A549 (cell line): ENCODE results near the gene ADCY1. TPM values are rescaled to one million over a fixed set of nuclear protein-coding genes. Genes with fewer than 3 reads are reported as not detected.

Source experiments
- ATAC-seq, 2 experiments: fragments of 200-7000 bp in 1 of 2; fragments of >200 bp in 1 of 2; cut with Nextera tagmentation in 1 of 2; cut with Tn5 transposase in 1 of 2; 3 replicates each; pipeline versions ENCODE4 v1.8.0 to v1.9.1; 2018 to 2020; ENCODE audit warnings: mild to moderate bottlenecking in 1 of 2, moderate library complexity in 1 of 2
- CTCF ChIA-PET: fragments of 300-600 bp; sonication (Branson Sonifier 250); formaldehyde crosslinking; extraction: SDS; loops from one replicate; lab custom pipeline; 2021; ENCODE audit warnings: antibody characterized with exemption, inconsistent platforms; lab: Yijun Ruan, JAX
- POLR2A ChIA-PET: fragments of 350-600 bp; formaldehyde crosslinking; extraction: SDS; loops from one replicate; lab custom pipeline; 2021; ENCODE audit warnings: antibody characterized with exemption, inconsistent platforms; lab: Yijun Ruan, JAX
- DNase-seq, 2 experiments: peaks; one replicate each; pipeline versions ENCODE4 v3.0.0 to v3.0.0-alpha.2; 2011 to 2016; ENCODE audit warnings: low read depth in 1 of 2, low spot score in 1 of 2
- FAIRE-seq: peaks from 2 replicates; lab custom pipeline; 2011; peaks lifted over from hg19 to GRCh38; lab: Jason Lieb, UNC
- H3K27ac ChIP-seq, 2 experiments: fragments of >200 bp; sonication (Bioruptor Twin); formaldehyde crosslinking; 3 replicates each; pipeline ENCODE4 v1.5.1; 2016 to 2017
- H3K4me1 ChIP-seq: fragments of >200 bp; sonication (Bioruptor Twin); formaldehyde crosslinking; 3 replicates; pipeline ENCODE4 v1.6.1; 2016
- H3K4me2 ChIP-seq: fragments of >200 bp; sonication (Bioruptor Twin); formaldehyde crosslinking; 3 replicates; pipeline ENCODE4 v1.6.1; 2016
- H3K4me3 ChIP-seq: fragments of >200 bp; sonication (Bioruptor Twin); formaldehyde crosslinking; 3 replicates; pipeline ENCODE4 v1.5.1; 2016
- H3K9me3 ChIP-seq: fragments of >200 bp; sonication (Bioruptor Twin); formaldehyde crosslinking; 3 replicates; pipeline ENCODE4 v1.6.1; 2016
- CHD2 ChIP-seq: fragments of 150-350 bp; IDR thresholded peaks from 2 replicates; pipeline ENCODE4 v1.6.1; 2014; ENCODE audit warnings: low read length; ENCODE audit not compliant: partially characterized antibody
- CHD4 ChIP-seq: fragments of 200-600 bp; sonication (generic); IDR thresholded peaks from 2 replicates; pipeline ENCODE4 v1.6.1; 2016; ENCODE audit warnings: antibody characterized with exemption, mild to moderate bottlenecking, borderline replicate concordance
- FOSB ChIP-seq: fragments of 250-450 bp; sonication (Bioruptor Pico); IDR thresholded peaks from 2 replicates; pipeline ENCODE4 v1.5.0; 2020; ENCODE audit warnings: mild to moderate bottlenecking, moderate library complexity
- HDAC2 ChIP-seq: fragments of 200-600 bp; sonication (generic); IDR thresholded peaks from 2 replicates; pipeline ENCODE4 v1.6.1; 2016
- HOXB5 ChIP-seq: fragments of 250-450 bp; sonication (Bioruptor Pico); IDR thresholded peaks from 2 replicates; pipeline ENCODE4 v1.5.0; 2020; ENCODE audit warnings: mild to moderate bottlenecking, moderate library complexity
- JUNB ChIP-seq: fragments of >200 bp; sonication (Bioruptor Twin); formaldehyde crosslinking; IDR thresholded peaks from 2 replicates; pipeline ENCODE4 v1.6.1; 2016
- KDM1A ChIP-seq: fragments of 200-600 bp; sonication (generic); IDR thresholded peaks from 2 replicates; pipeline ENCODE4 v1.6.1; 2016; ENCODE audit warnings: low read depth, mild to moderate bottlenecking
- KDM5A ChIP-seq: fragments of 200-600 bp; sonication (generic); IDR thresholded peaks from 2 replicates; pipeline ENCODE4 v1.6.1; 2016; ENCODE audit warnings: antibody characterized with exemption, mild to moderate bottlenecking
- NFE2L2 ChIP-seq: fragments of 150-350 bp; conservative IDR thresholded peaks from 2 replicates; pipeline ENCODE4 v1.6.1; 2014; ENCODE audit warnings: low read length
- PHF8 ChIP-seq: fragments of 200-600 bp; sonication (generic); IDR thresholded peaks from 2 replicates; pipeline ENCODE4 v1.6.1; 2016; ENCODE audit warnings: low read depth, mild to moderate bottlenecking, antibody characterized with exemption, moderate library complexity, borderline replicate concordance
- POLR2A ChIP-seq: IDR thresholded peaks from 2 replicates; pipeline ENCODE4 v1.6.1; 2012; ENCODE audit warnings: mild to moderate bottlenecking, low read length
- RARB ChIP-seq: fragments of 250-450 bp; sonication (Bioruptor Pico); IDR thresholded peaks from 2 replicates; pipeline ENCODE4 v1.8.0; 2021; ENCODE audit warnings: mild to moderate bottlenecking, moderate library complexity
- RCOR1 ChIP-seq: fragments of 150-350 bp; IDR thresholded peaks from 2 replicates; pipeline ENCODE4 v1.6.1; 2014; ENCODE audit warnings: antibody characterized with exemption, low read length, low read depth
- SMC3 ChIP-seq: fragments of >200 bp; sonication (Bioruptor Twin); formaldehyde crosslinking; IDR thresholded peaks from 3 replicates; pipeline ENCODE4 v1.6.1; 2018; ENCODE audit warnings: inconsistent platforms
- SREBF2 ChIP-seq: fragments of 450-650 bp; IDR thresholded peaks from 2 replicates; pipeline ENCODE4 v1.6.1; 2014; ENCODE audit warnings: mild to moderate bottlenecking, moderate library complexity
- ZC3H11A ChIP-seq: fragments of 450-650 bp; IDR thresholded peaks from 2 replicates; pipeline ENCODE4 v1.6.1; 2014; ENCODE audit warnings: antibody characterized with exemption, mild to moderate bottlenecking
- ZFP36 ChIP-seq: fragments of 450-650 bp; IDR thresholded peaks from 2 replicates; pipeline ENCODE4 v1.6.1; 2014; ENCODE audit warnings: borderline replicate concordance; ENCODE audit not compliant: partially characterized antibody
- WGBS: methylation state at CpG from one replicate; pipeline ENCODE4 v1.1.6; 2017; ENCODE audit errors: missing lambda C conversion rate; 5-methylcytosine and 5-hydroxymethylcytosine counted together
- polyA plus RNA-seq, 4 experiments: library from polyadenylated mRNA; depleted of rRNA in 3 of 4; stranded (reverse); fragments of >200 nt; fragmentation: RNase III in 1 of 4; extraction: RNeasy Plus Mini Kit Qiagen cat#74134 plus additional on column Dnase treatment in 1 of 4; gene quantifications; 2 replicates in 3 of 4; 3 replicates in 1 of 4; pipeline ENCODE4 v1.2.3, GENCODE V29; 2011 to 2017
- TF ChIP-seq, protein P1 (sequence below): fragments of 150-350 bp; IDR thresholded peaks from 2 replicates; pipeline ENCODE4 v1.6.1; 2014; ENCODE audit warnings: low read depth, mild to moderate bottlenecking, low read length
- TF ChIP-seq, protein P2 (sequence below): fragments of 450-650 bp; IDR thresholded peaks from 2 replicates; pipeline ENCODE4 v1.6.1; 2014; ENCODE audit warnings: antibody characterized with exemption
- TF ChIP-seq, protein P3 (sequence below): fragments of >200 bp; sonication (Bioruptor Twin); formaldehyde crosslinking; IDR thresholded peaks from 3 replicates; pipeline ENCODE4 v1.5.1; 2016
- TF ChIP-seq, protein P4 (sequence below): fragments of >200 bp; sonication (Bioruptor Twin); formaldehyde crosslinking; IDR thresholded peaks from 3 replicates; pipeline ENCODE4 v1.6.1; 2016
- TF ChIP-seq, protein P5 (sequence below): fragments of 200-600 bp; sonication (generic); IDR thresholded peaks from 2 replicates; pipeline ENCODE4 v1.6.1; 2016; ENCODE audit warnings: antibody characterized with exemption, mild to moderate bottlenecking, moderate library complexity

The ADCY1 gene
- polyA plus RNA-seq, 2 of the 4 experiments (the other 2 are of a cell fraction), result 1.3 to 1.7 TPM

DNA sequence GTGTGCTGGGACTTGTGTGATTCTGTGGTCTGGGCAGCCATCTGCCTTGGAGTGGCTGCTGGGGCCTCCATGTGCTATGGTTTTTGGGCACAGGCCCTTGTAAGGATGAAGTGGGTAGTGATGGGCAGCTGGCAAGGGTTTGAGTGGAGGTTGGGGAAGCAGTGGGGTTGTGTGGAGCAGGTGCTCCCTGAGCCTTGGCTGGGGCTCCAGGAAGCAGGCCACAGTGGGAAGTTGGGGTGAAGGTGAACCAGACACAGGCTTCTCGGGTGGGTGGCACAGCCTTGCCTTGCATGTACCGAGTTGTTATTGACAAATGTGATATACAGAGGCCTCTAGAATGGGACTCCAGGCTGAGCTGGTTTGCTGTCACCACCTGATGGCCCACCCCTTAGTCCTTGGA is 82.3 kb downstream of the ADCY1 start (continued):
- TF ChIP-seq, protein P1, sequence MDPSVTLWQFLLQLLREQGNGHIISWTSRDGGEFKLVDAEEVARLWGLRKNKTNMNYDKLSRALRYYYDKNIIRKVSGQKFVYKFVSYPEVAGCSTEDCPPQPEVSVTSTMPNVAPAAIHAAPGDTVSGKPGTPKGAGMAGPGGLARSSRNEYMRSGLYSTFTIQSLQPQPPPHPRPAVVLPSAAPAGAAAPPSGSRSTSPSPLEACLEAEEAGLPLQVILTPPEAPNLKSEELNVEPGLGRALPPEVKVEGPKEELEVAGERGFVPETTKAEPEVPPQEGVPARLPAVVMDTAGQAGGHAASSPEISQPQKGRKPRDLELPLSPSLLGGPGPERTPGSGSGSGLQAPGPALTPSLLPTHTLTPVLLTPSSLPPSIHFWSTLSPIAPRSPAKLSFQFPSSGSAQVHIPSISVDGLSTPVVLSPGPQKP, result no peak
- TF ChIP-seq, protein P2, sequence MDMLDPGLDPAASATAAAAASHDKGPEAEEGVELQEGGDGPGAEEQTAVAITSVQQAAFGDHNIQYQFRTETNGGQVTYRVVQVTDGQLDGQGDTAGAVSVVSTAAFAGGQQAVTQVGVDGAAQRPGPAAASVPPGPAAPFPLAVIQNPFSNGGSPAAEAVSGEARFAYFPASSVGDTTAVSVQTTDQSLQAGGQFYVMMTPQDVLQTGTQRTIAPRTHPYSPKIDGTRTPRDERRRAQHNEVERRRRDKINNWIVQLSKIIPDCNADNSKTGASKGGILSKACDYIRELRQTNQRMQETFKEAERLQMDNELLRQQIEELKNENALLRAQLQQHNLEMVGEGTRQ, result no peak
- TF ChIP-seq CHD2, result no peak
- TF ChIP-seq HDAC2, result no peak
- TF ChIP-seq SMC3, result no peak
- TF ChIP-seq KDM5A, result no peak
- no peak for TF ChIP-seq NFE2L2

DNA sequence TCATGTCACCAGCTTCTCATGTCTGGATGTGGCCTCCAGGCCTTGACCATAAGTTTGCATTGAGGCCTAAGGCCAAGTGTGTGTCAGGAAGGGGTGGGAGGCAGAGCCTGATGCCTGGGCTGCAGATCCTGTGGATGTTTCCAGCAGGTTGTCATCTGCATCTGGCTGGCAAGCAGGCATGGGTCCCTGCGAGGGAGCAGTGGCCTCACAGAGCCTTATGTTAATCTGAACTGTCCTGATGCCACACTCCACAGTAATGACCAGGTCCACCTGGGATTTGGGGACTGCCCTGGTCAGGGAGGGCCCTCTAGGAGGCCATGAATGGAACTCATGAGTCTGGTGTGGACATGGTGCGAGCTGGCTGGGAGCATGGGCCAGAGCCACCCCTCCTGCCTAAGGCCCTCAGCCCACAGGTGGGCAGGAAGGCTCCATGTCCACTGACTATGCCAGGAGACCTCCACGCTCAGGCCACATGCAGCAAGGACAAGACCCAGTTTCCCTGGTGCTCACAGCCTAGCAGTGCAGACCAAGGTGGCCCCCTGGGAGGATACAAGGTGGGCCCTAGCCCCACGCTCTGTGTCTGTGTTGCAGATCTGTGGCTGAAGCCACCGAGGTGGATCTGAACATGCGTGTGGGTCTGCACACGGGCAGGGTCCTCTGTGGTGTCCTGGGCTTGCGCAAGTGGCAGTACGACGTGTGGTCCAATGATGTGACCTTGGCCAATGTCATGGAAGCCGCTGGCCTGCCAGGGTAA is 83.1 kb downstream of the ADCY1 start:
- H3K4me3 ChIP-seq, result no peak overlapping the region
- WGBS, result 51% methylated on average over 4 of the region's 11 CpGs
- CTCF ChIA-PET, result interaction anchor here (1.6 kb wide), 1 partner anchor 15 kb away, joined by 4 read pairs; no protein-coding TSS in a partner anchor
- FAIRE-seq (no peak), ATAC-seq (no peak), DNase-seq (no peak)
- no peaks in the 10 kb centered on the region for H3K9me3 ChIP-seq
- H3K4me1 ChIP-seq, result no peaks in the 10 kb centered on the region
- H3K4me2 ChIP-seq, result no peak overlapping the region
- POLR2A ChIA-PET, result no interaction called here
- H3K27ac ChIP-seq, result no peak overlapping the region
- TF ChIP-seq FOSB (no peak), CHD2 (no peak), RARB (CRISPR knock-in tag) (no peak), JUNB (no peak), SREBF2 (no peak), PHF8 (no peak), POLR2A (no peak), CHD4 (no peak)
- TF ChIP-seq, protein P3, sequence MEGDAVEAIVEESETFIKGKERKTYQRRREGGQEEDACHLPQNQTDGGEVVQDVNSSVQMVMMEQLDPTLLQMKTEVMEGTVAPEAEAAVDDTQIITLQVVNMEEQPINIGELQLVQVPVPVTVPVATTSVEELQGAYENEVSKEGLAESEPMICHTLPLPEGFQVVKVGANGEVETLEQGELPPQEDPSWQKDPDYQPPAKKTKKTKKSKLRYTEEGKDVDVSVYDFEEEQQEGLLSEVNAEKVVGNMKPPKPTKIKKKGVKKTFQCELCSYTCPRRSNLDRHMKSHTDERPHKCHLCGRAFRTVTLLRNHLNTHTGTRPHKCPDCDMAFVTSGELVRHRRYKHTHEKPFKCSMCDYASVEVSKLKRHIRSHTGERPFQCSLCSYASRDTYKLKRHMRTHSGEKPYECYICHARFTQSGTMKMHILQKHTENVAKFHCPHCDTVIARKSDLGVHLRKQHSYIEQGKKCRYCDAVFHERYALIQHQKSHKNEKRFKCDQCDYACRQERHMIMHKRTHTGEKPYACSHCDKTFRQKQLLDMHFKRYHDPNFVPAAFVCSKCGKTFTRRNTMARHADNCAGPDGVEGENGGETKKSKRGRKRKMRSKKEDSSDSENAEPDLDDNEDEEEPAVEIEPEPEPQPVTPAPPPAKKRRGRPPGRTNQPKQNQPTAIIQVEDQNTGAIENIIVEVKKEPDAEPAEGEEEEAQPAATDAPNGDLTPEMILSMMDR, result no peak

DNA sequence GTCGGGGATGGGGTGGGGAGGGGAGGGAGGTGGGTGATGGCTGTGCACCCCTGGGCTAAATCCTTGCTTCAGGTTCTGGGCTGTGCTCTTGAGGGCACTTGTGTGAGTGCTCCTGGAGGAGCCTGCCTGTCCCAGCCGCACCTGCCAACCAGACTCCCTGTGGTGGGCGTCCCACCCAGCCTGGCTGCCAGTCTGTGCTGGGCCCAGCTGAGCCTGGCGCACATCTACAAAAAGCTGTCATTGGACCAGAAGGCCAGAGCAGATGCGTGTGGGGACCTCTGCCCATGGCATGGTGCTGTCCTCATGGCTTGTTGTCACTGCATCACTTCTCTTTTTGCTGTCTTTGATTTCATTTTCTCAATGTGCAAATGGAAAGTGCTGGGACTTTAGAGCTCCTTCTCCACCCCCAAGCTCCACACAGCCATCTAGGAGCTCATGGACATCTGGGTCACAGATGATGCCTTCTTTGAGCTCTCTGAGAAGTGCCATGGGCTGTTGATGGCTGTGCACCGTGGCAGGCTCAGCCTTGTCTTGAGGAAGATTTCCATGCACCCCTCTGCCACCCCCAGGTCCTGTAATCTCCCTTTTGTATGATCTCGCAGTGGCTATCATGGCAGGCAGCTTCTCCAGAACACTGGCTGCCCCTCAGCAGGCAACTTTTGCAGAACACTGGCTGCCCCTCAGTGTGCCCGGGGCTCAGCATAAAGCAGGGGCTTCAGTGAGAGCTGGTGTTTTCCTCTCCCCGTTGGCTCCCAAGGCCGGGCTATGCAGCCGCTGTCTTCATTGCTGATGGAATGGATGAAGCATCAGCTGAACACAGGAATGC is 83.9 kb downstream of the ADCY1 start:
- no peak for FAIRE-seq

More for the DNA sequence above, 83.9 kb downstream of the ADCY1 start:
- H3K4me2 ChIP-seq, result no peak overlapping the region
- WGBS, result 63% methylated on average over 6 of the region's 11 CpGs
- ChIA-PET POLR2A (no interaction called here), CTCF (interaction anchor here (1.6 kb wide), 1 partner anchor 14 kb away, joined by 4 read pairs; no protein-coding TSS in a partner anchor)
- DNase-seq (no peak), ATAC-seq (no peak)
- TF ChIP-seq, protein P4, sequence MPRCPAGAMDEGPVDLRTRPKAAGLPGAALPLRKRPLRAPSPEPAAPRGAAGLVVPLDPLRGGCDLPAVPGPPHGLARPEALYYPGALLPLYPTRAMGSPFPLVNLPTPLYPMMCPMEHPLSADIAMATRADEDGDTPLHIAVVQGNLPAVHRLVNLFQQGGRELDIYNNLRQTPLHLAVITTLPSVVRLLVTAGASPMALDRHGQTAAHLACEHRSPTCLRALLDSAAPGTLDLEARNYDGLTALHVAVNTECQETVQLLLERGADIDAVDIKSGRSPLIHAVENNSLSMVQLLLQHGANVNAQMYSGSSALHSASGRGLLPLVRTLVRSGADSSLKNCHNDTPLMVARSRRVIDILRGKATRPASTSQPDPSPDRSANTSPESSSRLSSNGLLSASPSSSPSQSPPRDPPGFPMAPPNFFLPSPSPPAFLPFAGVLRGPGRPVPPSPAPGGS, result no peak
- no peak for TF ChIP-seq HOXB5 (CRISPR knock-in tag)
- no peak for TF ChIP-seq ZFP36
- no peak for TF ChIP-seq FOSB
- no peak for TF ChIP-seq NFE2L2
- TF ChIP-seq, protein P5, sequence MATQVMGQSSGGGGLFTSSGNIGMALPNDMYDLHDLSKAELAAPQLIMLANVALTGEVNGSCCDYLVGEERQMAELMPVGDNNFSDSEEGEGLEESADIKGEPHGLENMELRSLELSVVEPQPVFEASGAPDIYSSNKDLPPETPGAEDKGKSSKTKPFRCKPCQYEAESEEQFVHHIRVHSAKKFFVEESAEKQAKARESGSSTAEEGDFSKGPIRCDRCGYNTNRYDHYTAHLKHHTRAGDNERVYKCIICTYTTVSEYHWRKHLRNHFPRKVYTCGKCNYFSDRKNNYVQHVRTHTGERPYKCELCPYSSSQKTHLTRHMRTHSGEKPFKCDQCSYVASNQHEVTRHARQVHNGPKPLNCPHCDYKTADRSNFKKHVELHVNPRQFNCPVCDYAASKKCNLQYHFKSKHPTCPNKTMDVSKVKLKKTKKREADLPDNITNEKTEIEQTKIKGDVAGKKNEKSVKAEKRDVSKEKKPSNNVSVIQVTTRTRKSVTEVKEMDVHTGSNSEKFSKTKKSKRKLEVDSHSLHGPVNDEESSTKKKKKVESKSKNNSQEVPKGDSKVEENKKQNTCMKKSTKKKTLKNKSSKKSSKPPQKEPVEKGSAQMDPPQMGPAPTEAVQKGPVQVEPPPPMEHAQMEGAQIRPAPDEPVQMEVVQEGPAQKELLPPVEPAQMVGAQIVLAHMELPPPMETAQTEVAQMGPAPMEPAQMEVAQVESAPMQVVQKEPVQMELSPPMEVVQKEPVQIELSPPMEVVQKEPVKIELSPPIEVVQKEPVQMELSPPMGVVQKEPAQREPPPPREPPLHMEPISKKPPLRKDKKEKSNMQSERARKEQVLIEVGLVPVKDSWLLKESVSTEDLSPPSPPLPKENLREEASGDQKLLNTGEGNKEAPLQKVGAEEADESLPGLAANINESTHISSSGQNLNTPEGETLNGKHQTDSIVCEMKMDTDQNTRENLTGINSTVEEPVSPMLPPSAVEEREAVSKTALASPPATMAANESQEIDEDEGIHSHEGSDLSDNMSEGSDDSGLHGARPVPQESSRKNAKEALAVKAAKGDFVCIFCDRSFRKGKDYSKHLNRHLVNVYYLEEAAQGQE, result no peak
- TF ChIP-seq ZC3H11A, result no peak
- TF ChIP-seq JUNB, result no peak
- TF ChIP-seq KDM1A, result no peak
- TF ChIP-seq RCOR1, result no peak
- H3K9me3 ChIP-seq, result no peaks in the 10 kb centered on the region
- H3K4me1 ChIP-seq, result no peaks in the 10 kb centered on the region
- no peak overlapping the region for H3K4me3 ChIP-seq
- H3K27ac ChIP-seq, result no peak overlapping the region
